Right lung (tissue), 5 donors: ENCODE results near the gene NSRP1. TPM values are rescaled to one million over a fixed set of nuclear protein-coding genes. Genes with fewer than 3 reads are reported as not detected.
"Not testable (repeated sequence)": the region's sequence is repeated elsewhere in the genome, so short reads cannot be mapped to it uniquely, and the experiment has no call there.

Experiments used
- DNase-seq, 2 donors: peaks; one replicate each; pipeline ENCODE4 v3.0.0-alpha.2; 2013
- polyA plus RNA-seq, 5 donors: library from polyadenylated mRNA; unstranded; fragments of 120-200 nt; gene quantifications; one replicate each; pipeline versions ENCODE4 v1.2.1 to v1.2.3, GENCODE V29; 2013; ENCODE audit warnings: inconsistent platforms in 1 of 5, low replicate concordance in 1 of 5; ENCODE audit not compliant: insufficient read length in 5 of 5, insufficient read depth in 1 of 5

The NSRP1 gene
- polyA plus RNA-seq, 5 donors = 33.4 to 45.1 (median 34.7) TPM

- no peak for DNase-seq
These were observed 103.8 kb downstream of the NSRP1 start for GRCh38 chr17:30220414-30220813.

GRCh38 chr17:30221346-30221745 is 104.7 kb downstream of the NSRP1 start:
- DNase-seq = no peak

GRCh38 chr17:30222251-30222650 is 105.6 kb downstream of the NSRP1 start:
- no peak for DNase-seq

DNA sequence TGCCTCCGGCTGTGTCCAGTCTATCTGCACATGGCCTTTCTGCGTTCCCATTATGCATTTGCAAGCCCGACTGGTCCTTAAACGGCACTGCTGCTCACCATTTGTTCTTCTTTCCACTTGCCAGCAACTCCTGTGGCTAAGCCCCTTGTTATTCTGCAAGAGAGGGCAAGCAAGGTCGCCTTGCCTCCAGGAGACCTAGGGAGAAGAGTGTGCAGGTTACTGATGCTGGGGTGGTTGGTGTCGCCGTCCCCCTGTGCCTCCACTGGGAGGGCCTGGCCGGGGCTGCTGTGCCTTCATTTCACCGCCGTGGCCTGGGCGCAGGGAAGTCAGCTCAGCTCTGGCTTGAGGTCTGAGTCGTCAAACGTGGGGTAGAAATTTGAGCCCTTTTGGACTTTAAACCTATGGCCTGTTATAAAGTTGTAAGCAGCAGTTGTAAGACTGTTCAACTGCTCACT is 106.1 kb downstream of the NSRP1 start:
- DNase-seq = no peak

- DNase-seq = no peak
These were observed 107.9 kb downstream of the NSRP1 start for GRCh38 chr17:30224419-30224960.

GRCh38 chr17:30225112-30225511 is 108.5 kb downstream of the NSRP1 start:
- no peak for DNase-seq

GRCh38 chr17:30225919-30226553 is 109.4 kb downstream of the NSRP1 start:
- no peak for DNase-seq

- no peak for DNase-seq
These were observed 110.3 kb downstream of the NSRP1 start for GRCh38 chr17:30226878-30227277.

DNA sequence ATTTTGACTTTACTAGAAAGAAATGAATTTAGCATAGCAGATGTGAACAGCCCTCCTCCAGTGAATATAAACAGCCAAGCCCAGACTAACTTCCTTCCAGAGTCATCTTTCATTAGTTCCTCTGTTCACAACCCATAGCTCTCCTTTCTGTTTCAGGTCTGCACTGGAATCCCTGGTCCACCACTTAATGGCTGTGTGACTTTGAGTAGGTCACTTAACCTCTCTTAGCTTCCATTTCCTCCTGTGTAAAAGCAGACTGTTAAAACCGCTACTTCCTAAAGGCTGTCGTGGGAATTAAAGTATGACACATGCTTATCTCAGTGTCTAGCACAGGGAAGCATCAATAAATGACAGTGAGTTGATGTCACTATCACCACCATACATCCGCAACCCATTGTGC is 111.4 kb downstream of the NSRP1 start:
- no peak for DNase-seq

- DNase-seq = no peak
These were observed 112.4 kb downstream of the NSRP1 start for GRCh38 chr17:30229012-30229411.

DNA sequence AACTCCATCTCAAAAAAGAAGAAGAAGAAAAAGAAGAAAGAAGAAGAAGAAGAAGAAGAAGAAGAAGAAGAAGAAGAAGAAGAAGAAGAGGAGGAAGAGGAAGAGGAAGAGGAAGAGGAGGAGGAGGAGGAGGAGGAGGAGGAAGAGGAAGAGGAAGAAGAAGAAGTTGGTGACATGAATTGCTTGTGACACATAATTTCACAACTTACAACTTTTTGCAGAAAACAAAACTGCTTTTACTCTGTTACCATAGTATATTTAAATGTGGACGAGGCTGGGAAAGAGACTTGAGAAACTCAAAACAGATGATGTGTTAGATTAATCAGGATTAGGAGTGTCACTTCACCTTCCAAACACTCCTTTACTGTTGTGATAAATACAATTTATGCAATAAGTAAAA is 113.4 kb downstream of the NSRP1 start:
- not testable (repeated sequence) for DNase-seq

DNA sequence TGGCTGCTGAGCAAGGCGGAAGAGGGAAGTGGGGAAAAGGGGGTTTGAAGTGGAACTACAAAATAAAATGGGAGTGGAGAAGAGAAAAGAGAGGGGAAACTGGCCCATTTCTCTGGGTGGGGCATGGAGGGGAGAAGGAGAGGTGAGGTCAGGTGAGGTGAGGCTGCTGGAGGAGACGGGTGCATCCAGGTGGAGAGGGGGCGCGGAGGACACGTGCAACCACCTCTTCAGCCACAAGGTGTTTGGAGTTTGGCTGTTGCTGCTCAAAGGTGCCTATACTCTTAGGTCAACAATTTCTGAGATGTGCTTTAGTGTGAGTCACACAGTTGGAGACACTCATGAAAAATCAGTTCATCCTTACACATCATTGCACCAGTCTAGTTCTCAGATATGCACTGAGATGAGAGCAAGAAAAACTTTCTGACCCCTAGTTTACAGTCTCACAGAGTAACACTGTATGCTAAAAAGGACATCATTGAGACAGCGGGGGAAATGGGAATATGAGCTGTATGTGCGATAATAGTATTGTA is 114.0 kb downstream of the NSRP1 start:
- no peak for DNase-seq

DNA sequence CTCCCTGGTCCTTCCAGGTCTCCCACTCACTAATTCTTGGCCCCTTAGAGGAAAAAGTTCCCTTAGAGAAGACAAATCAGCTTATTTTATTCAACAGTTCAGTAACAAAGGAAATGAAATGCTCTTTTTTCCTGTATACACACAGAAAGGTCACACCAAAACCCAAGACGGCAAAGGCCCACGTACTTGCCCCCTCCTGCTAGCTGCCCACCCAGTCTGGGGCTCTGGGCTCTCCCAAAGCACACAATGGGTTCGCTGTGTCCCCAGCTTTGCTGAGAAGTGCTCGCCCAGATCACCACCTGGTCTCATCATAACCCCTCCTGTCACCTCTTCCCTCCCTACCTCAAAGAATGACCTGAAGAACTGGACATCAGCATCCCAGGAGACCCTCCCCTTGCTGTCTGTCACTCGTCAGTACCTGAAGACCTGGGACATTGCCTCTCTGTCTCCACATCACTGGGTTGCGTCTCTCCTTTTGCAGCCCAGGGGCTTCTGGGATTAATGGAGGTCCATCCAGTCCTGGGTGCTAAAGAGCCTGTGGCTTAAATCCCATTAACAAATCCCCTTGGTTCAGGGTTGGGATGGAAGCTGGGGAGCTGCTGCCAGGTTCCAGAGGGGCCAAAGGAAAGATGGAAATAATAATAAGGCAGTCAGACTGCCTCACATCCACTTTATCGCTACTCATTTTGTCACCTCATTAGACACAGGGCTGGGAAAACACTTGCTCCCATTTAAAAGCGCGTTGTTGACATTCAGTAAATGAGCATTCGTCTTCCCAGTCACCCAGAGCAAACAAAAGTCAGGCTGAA is 115.6 kb downstream of the NSRP1 start:
- no peak for DNase-seq

DNA sequence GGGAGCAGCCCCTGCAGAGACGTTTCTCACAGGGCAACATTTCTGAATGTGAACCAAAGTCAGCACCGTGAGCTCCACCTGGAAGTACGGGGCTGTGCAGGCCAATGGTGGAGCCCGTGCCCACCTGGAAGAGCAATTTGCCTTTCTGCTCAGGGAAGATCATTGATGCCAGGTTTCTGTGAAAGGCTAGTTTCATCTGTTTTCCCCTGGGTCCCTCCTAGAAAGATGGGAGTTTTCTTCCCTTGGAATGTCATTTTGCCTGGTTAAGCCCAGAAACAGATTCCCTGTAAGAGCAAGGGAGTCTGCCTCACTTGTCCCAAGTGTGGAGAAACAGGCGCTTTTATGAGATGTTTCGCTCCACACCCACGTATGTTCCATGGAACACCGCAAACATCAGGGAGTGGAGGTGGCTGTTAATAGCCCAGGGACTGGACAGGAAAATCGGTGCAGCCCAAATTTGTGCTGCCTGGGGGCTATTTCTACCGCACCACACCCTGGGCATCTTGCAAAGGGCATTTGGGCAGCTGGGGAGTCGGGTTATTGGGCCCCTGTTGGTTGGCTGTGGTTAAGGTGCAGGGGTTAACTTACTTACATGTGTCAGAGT is 116.3 kb downstream of the NSRP1 start:
- no peak for DNase-seq

DNA sequence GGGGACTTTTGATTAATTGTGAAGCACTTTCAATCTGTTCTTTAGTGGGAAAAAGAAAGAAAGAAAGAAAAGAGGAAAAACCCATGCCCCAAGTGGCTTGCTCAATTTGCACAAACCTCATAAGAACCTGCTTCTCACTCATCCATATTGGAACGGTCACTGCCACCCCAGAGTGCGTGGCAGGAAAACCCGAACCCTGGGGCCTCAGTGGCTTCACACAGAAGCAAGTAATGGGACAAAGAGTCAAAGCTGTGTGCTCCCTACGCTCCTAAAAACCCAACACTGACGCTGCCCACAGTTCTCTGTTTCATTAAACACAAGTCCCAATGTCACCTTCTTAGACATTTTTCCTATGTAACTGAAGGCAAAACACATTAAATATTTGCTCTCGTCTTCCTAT is 117.7 kb downstream of the NSRP1 start:
- no peak for DNase-seq

DNA sequence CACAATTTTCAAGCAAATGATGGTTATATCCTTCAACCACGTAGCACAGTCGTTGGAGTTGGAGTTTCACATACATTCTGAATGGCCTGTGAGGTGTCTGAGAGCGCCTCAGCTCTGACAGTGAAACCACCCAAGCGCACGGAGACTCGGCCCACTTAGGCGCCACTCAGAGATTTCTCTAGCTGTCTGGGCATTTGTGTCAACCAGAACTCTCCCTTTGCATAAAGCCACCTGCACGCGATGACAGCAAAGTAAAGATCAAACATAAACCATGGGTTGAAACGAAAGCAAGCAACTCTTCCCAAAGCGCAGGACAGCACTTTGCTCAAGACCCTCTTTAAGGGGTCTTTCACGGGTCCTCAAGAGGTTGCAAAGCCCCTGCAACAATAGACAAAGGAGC is 118.3 kb downstream of the NSRP1 start:
- peak in 1 of 2 donors; percentile 9 for DNase-seq

DNA sequence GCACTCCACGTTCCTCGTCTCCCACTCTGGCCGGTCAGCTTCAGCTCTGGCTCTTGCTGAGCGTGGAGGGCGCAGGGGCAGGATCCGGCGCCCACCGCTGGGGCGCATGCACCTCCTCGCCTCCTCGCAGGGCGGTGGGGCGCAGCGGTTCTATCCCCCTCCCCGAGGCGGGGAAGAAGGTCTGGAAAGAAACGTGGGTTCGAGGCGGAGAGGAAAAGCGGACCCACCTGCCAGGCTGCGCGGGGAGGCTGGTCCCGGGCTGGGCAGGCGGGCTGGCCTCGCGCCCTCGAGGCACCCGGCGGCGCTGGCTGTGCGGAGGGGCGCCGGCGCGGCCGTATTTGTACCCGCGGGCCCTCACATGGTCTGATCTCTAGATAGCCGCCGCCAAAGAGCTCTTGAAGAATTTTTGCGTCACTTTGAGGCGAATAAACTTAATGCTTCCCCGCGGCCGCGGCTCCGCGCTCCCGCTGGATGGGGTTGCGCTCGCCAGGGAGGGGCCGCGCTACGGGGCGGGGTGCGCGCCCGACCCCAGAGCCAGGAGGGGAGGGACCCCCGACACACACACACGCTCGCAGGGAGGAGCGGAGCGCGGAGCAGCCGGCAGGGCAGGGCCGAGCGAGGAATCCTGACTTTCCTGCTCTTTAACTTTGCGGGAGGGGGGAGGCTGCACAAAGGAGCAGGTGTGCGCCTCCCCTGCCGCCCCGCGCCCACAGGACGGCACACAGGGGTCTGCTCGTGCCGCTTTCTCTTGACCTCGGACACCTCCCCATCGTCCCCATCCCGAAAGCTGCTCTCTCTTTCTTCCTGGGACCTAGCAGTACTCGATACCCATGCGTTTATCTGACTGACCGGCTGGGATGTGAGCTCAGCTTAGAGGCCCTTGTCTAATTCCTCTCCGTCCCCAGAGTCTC is 119.0 kb downstream of the NSRP1 start, which contains the start of gene SLC6A4:
TSS of gene SLC6A4 (minus strand) at position 312 of the 911 bp plus-strand sequence. CDS start 13,739 bp downstream, outside the sequence.
- peak in 1 of 2 donors; percentile 23 for DNase-seq
